GM23248 (cell line): ENCODE data around the gene DUSP22.

Experiments
- EZH2 ChIP-seq: fragments of 200-600 bp; sonication (generic); IDR thresholded peaks from 2 replicates; pipeline ENCODE4 v1.6.1; 2018; ENCODE audit warnings: antibody characterized with exemption, mild to moderate bottlenecking; ENCODE audit not compliant: insufficient read depth, poor library complexity, severe bottlenecking
- EZH2phosphoT487 ChIP-seq: fragments of 200-600 bp; sonication (generic); IDR thresholded peaks from 2 replicates; pipeline ENCODE4 v1.6.1; 2018; ENCODE audit warnings: antibody characterized with exemption, moderate library complexity, mild to moderate bottlenecking, low read depth; ENCODE audit not compliant: insufficient read depth

- TF ChIP-seq EZH2phosphoT487 (no peak), EZH2 (no peak)
Observed at GRCh38 chr6:284486-284885, 7.8 kb upstream of the DUSP22 start.
